HepG2 (cell line): Measurements from ENCODE around the gene WSCD1.

ENCODE experiments used
- CTCF ChIP-seq: sonication (generic); formaldehyde crosslinking; IDR thresholded peaks from 2 replicates; pipeline ENCODE4 v1.5.0; 2020; ENCODE audit warnings: mild to moderate bottlenecking, missing genetic modification reagents, moderate library complexity
- POLR2AphosphoS5 ChIP-seq: IDR thresholded peaks from 2 replicates; pipeline ENCODE4 v1.6.1; 2012; ENCODE audit warnings: low read depth, low read length
- RFX5 ChIP-seq: IDR thresholded peaks from 2 replicates; pipeline ENCODE4 v1.6.1; 2011; ENCODE audit warnings: low read depth, low read length, improper control_type of control experiment
- ZNF12 ChIP-seq: sonication (generic); formaldehyde crosslinking; IDR thresholded peaks from 2 replicates; pipeline ENCODE4 v1.5.0; 2020; ENCODE audit warnings: missing genetic modification reagents
- ZSCAN5A ChIP-seq: sonication (generic); formaldehyde crosslinking; IDR thresholded peaks from 2 replicates; pipeline ENCODE4 v1.8.0; 2022; ENCODE audit warnings: mild to moderate bottlenecking, missing genetic modification reagents, borderline replicate concordance

GRCh38 chr17:6072611-6073010, 2.4 kb downstream of the WSCD1 start:
- TF ChIP-seq CTCF (CRISPR knock-in tag) (no peak), ZSCAN5A (CRISPR knock-in tag) (no peak), POLR2AphosphoS5 (no peak), ZNF12 (CRISPR knock-in tag) (no peak), RFX5 (no peak)
